WTC11 (cell line): ENCODE measurements around the gene C11orf42. TPM values are rescaled to one million over a fixed set of nuclear protein-coding genes. Genes with fewer than 3 reads are reported as not detected.

Experiments
- ATAC-seq: fragments of 200-7000 bp; cut with Tn5 transposase; 2 replicates; pipeline ENCODE4 v1.10.0; 2021; ENCODE audit warnings: mild to moderate bottlenecking, moderate library complexity
- CTCF ChIA-PET: fragments of 300-600 bp; sonication (Branson Sonifier 250); formaldehyde crosslinking; loops from one replicate; lab custom pipeline; 2021; ENCODE audit warnings: antibody characterized with exemption; lab: Charles Lee
- POLR2A ChIA-PET: fragments of 350-600 bp; sonication (Branson Sonifier 250); formaldehyde crosslinking; loops from one replicate; lab custom pipeline; 2021; ENCODE audit warnings: antibody characterized with exemption; lab: Charles Lee
- DNase-seq: peaks from one replicate; pipeline ENCODE4 v3.0.0; 2021; ENCODE audit warnings: low spot score
- H3K27ac Mint-ChIP-seq: 2 replicates; pipeline ENCODE4 v1.8.0; 2021; ENCODE audit warnings: mixed read lengths
- H3K27me3 Mint-ChIP-seq: 2 replicates; pipeline ENCODE4 v1.8.0; 2021; ENCODE audit warnings: low read depth, mild to moderate bottlenecking, moderate library complexity, mixed read lengths
- H3K36me3 Mint-ChIP-seq: 2 replicates; pipeline ENCODE4 v1.8.0; 2021; ENCODE audit warnings: mixed read lengths
- H3K4me1 Mint-ChIP-seq: 2 replicates; pipeline ENCODE4 v1.8.0; 2022; ENCODE audit warnings: mixed read lengths
- H3K4me3 Mint-ChIP-seq: 2 replicates; pipeline ENCODE4 v1.8.0; 2021; ENCODE audit warnings: mild to moderate bottlenecking, moderate library complexity, mixed read lengths
- H3K9me3 Mint-ChIP-seq: 2 replicates; pipeline ENCODE4 v1.8.0; 2021; ENCODE audit warnings: mixed read lengths
- EMX1 ChIP-seq: fragments of 250-450 bp; sonication (Bioruptor Pico); IDR thresholded peaks from 2 replicates; pipeline ENCODE4 v1.8.0; 2021; ENCODE audit warnings: mild to moderate bottlenecking
- GABPB1 ChIP-seq: sonication (generic); formaldehyde crosslinking; IDR thresholded peaks from 2 replicates; pipeline ENCODE4 v1.8.1; 2023; ENCODE audit warnings: mild to moderate bottlenecking, missing genetic modification reagents
- JUN ChIP-seq: sonication (generic); formaldehyde crosslinking; IDR thresholded peaks from 2 replicates; pipeline ENCODE4 v1.8.0; 2023; ENCODE audit warnings: mild to moderate bottlenecking, missing genetic modification reagents
- MLX ChIP-seq: sonication (generic); formaldehyde crosslinking; IDR thresholded peaks from 2 replicates; pipeline ENCODE4 v1.8.1; 2023; ENCODE audit warnings: mild to moderate bottlenecking, missing genetic modification reagents, moderate library complexity
- NFE2L1 ChIP-seq: sonication (generic); formaldehyde crosslinking; IDR thresholded peaks from 2 replicates; pipeline ENCODE4 v1.8.1; 2023; ENCODE audit warnings: missing genetic modification reagents
- NR1H2 ChIP-seq: sonication (generic); formaldehyde crosslinking; IDR thresholded peaks from 2 replicates; pipeline ENCODE4 v1.9.0; 2021; ENCODE audit warnings: mild to moderate bottlenecking, moderate library complexity, missing genetic modification reagents
- NR3C1 ChIP-seq: sonication (generic); formaldehyde crosslinking; conservative IDR thresholded peaks from 2 replicates; pipeline ENCODE4 v1.8.1; 2023; ENCODE audit warnings: low read depth, mild to moderate bottlenecking, missing genetic modification reagents
- PREB ChIP-seq: sonication (generic); formaldehyde crosslinking; IDR thresholded peaks from 2 replicates; pipeline ENCODE4 v1.8.1; 2022; ENCODE audit warnings: mild to moderate bottlenecking, missing genetic modification reagents, moderate library complexity, borderline replicate concordance
- PRRX2 ChIP-seq: fragments of 250-450 bp; sonication (Bioruptor Pico); IDR thresholded peaks from 2 replicates; pipeline ENCODE4 v1.8.0; 2021; ENCODE audit warnings: mild to moderate bottlenecking
- RORB ChIP-seq: fragments of 250-450 bp; sonication (Bioruptor Pico); IDR thresholded peaks from 2 replicates; pipeline ENCODE4 v1.9.0; 2021; ENCODE audit warnings: mild to moderate bottlenecking
- SMAD3 ChIP-seq: sonication (generic); formaldehyde crosslinking; IDR thresholded peaks from 2 replicates; pipeline ENCODE4 v1.8.0; 2022; ENCODE audit warnings: missing genetic modification reagents, mild to moderate bottlenecking, borderline replicate concordance
- SMAD4 ChIP-seq: sonication (generic); formaldehyde crosslinking; IDR thresholded peaks from 2 replicates; pipeline ENCODE4 v1.8.0; 2022; ENCODE audit warnings: mild to moderate bottlenecking, missing genetic modification reagents
- TEAD4 ChIP-seq: sonication (generic); formaldehyde crosslinking; IDR thresholded peaks from 2 replicates; pipeline ENCODE4 v1.8.0; 2022; ENCODE audit warnings: mild to moderate bottlenecking, missing genetic modification reagents
- ZMAT4 ChIP-seq: fragments of 250-450 bp; sonication (Bioruptor Pico); IDR thresholded peaks from 2 replicates; pipeline ENCODE4 v1.9.0; 2021; ENCODE audit warnings: mild to moderate bottlenecking
- ZNF219 ChIP-seq: sonication (generic); formaldehyde crosslinking; IDR thresholded peaks from 2 replicates; pipeline ENCODE4 v1.8.0; 2023; ENCODE audit warnings: missing genetic modification reagents, mild to moderate bottlenecking, borderline replicate concordance
- ZNF263 ChIP-seq: sonication (generic); formaldehyde crosslinking; IDR thresholded peaks from 2 replicates; pipeline ENCODE4 v1.8.1; 2022; ENCODE audit warnings: low read depth, mild to moderate bottlenecking, moderate library complexity, missing genetic modification reagents
- ZNF281 ChIP-seq: sonication (generic); formaldehyde crosslinking; IDR thresholded peaks from 2 replicates; pipeline ENCODE4 v1.8.0; 2023; ENCODE audit warnings: mild to moderate bottlenecking, missing genetic modification reagents
- ZNF396 ChIP-seq: fragments of 250-450 bp; sonication (Bioruptor Pico); IDR thresholded peaks from 2 replicates; pipeline ENCODE4 v1.8.0; 2021; ENCODE audit warnings: mild to moderate bottlenecking, moderate library complexity, borderline replicate concordance
- total RNA-seq: library from RNA; stranded (reverse); gene quantifications from 3 replicates; pipeline ENCODE4 v1.2.3, GENCODE V29; 2021
- TF ChIP-seq, protein P1 (sequence below): sonication (generic); formaldehyde crosslinking; IDR thresholded peaks from 2 replicates; pipeline ENCODE4 v1.8.1; 2022; ENCODE audit warnings: low read depth, mild to moderate bottlenecking, moderate library complexity, missing genetic modification reagents, borderline replicate concordance
- TF ChIP-seq, protein P2 (sequence below): sonication (generic); formaldehyde crosslinking; IDR thresholded peaks from 2 replicates; pipeline ENCODE4 v1.8.1; 2023; ENCODE audit warnings: mild to moderate bottlenecking, missing genetic modification reagents

C11orf42 gene
- total RNA-seq, 1 experiment from 2014 or later, result not detected

- TF ChIP-seq PREB (CRISPR knock-in tag) (no peak), ZNF219 (no peak), RORB (CRISPR knock-in tag) (no peak), GABPB1 (no peak), ZNF281 (CRISPR knock-in tag) (no peak), NR1H2 (CRISPR knock-in tag) (no peak), MLX (CRISPR knock-in tag) (no peak), JUN (CRISPR knock-in tag) (no peak), TEAD4 (no peak), ZNF263 (CRISPR knock-in tag) (no peak), ZNF396 (CRISPR knock-in tag) (no peak), NFE2L1 (no peak), EMX1 (CRISPR knock-in tag) (no peak), ZMAT4 (no peak), SMAD4 (no peak), NR3C1 (CRISPR knock-in tag) (no peak), SMAD3 (CRISPR knock-in tag) (no peak), PRRX2 (CRISPR knock-in tag) (no peak)
- TF ChIP-seq, protein P1, sequence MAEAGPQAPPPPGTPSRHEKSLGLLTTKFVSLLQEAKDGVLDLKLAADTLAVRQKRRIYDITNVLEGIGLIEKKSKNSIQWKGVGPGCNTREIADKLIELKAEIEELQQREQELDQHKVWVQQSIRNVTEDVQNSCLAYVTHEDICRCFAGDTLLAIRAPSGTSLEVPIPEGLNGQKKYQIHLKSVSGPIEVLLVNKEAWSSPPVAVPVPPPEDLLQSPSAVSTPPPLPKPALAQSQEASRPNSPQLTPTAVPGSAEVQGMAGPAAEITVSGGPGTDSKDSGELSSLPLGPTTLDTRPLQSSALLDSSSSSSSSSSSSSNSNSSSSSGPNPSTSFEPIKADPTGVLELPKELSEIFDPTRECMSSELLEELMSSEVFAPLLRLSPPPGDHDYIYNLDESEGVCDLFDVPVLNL (CRISPR knock-in tag), result no peak
- TF ChIP-seq, protein P2, sequence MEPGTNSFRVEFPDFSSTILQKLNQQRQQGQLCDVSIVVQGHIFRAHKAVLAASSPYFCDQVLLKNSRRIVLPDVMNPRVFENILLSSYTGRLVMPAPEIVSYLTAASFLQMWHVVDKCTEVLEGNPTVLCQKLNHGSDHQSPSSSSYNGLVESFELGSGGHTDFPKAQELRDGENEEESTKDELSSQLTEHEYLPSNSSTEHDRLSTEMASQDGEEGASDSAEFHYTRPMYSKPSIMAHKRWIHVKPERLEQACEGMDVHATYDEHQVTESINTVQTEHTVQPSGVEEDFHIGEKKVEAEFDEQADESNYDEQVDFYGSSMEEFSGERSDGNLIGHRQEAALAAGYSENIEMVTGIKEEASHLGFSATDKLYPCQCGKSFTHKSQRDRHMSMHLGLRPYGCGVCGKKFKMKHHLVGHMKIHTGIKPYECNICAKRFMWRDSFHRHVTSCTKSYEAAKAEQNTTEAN, result no peak
- peaks cover 9% of the 10 kb centered on the region for H3K4me1 Mint-ChIP-seq
- ATAC-seq, result no peak
These were observed 651 bp upstream of the C11orf42 start for GRCh38 chr11:6204706-6205105.

More at GRCh38 chr11:6204706-6205105, 651 bp upstream of the C11orf42 start:
- Mint-ChIP-seq H3K27ac (no peak overlapping the region), H3K27me3 (no peaks in the 10 kb centered on the region), H3K4me3 (no peak overlapping the region), H3K36me3 (peaks cover 4% of the 10 kb centered on the region; the same call in 1 of the 2 replicates), H3K9me3 (no peaks in the 10 kb centered on the region)
- ChIA-PET CTCF (interaction anchor here (1.9 kb wide), 1 partner anchor 158 kb away, joined by 5 read pairs; no protein-coding TSS in a partner anchor), POLR2A (no interaction called here)
- DNase-seq, result no peak
